Ascending aorta (tissue), 2 donors: ENCODE measurements around the gene PRKAG2. TPM values are rescaled to one million over a fixed set of nuclear protein-coding genes. Genes with fewer than 3 reads are reported as not detected.

Experiments used
- DNase-seq, 2 donors: peaks; one replicate each; pipeline ENCODE4 v3.0.0-alpha.2; 2019; ENCODE audit warnings: low spot score in 2 of 2
- H3K27ac ChIP-seq, 2 donors: fragments of 200-600 bp; sonication (generic); one replicate each; pipeline ENCODE4 v1.5.1; 2016 to 2017; ENCODE audit warnings: mild to moderate bottlenecking in 1 of 2
- H3K27me3 ChIP-seq: fragments of 200-600 bp; sonication (generic); one replicate; pipeline ENCODE4 v1.5.1; 2017
- H3K36me3 ChIP-seq, 2 donors: fragments of 200-600 bp; sonication (generic); one replicate each; pipeline ENCODE4 v1.5.1; 2016
- H3K4me1 ChIP-seq, 2 donors: fragments of 200-600 bp; sonication (generic); one replicate each; pipeline ENCODE4 v1.5.1; 2016 to 2017; ENCODE audit warnings: mild to moderate bottlenecking in 1 of 2
- H3K4me3 ChIP-seq, 2 donors: fragments of 200-600 bp; sonication (generic); one replicate each; pipeline ENCODE4 v1.5.1; 2016 to 2017; ENCODE audit warnings: mild to moderate bottlenecking in 1 of 2
- H3K9me3 ChIP-seq, 2 donors: fragments of 200-600 bp; sonication (generic); one replicate each; pipeline ENCODE4 v1.5.1; 2016
- CTCF ChIP-seq, 3 experiments: fragments of 200-600 bp in 2 of 3; fragments of 450-650 bp in 1 of 3; sonication (generic) in 2 of 3; IDR thresholded peaks; one replicate each; pipeline ENCODE4 v1.5.1; 2016 to 2019; ENCODE audit warnings: antibody characterized with exemption in 3 of 3, mild to moderate bottlenecking in 1 of 3, moderate library complexity in 1 of 3
- intact Hi-C: fragments of 100-400 bp; cut with DNase I; formaldehyde crosslinking; loops from one replicate; pipeline ENCODE4 v1.15.1; 2023
- total RNA-seq: library from RNA; depleted of rRNA; stranded (reverse); fragments of >200 nt; gene quantifications from one replicate; pipeline ENCODE4 v1.1.0, GENCODE V29; 2016

Gene PRKAG2
- total RNA-seq, 1 donor from 2014 or later, result 26.7 TPM

- H3K9me3 ChIP-seq, result no peaks in the 10 kb centered on the region
- no peak for TF ChIP-seq CTCF (IDR thresholded peaks at IDR 0.05)
- intact Hi-C loops, result no loop called here
- no peaks in the 10 kb centered on the region for H3K27me3 ChIP-seq
- H3K4me1 ChIP-seq, result no peaks in the 10 kb centered on the region
- DNase-seq, result no peak
- no peak overlapping the region for H3K27ac ChIP-seq
- peaks cover 0 to 14% of the 10 kb centered on the region in 2 donors for H3K36me3 ChIP-seq
- H3K4me3 ChIP-seq, result no peak overlapping the region
Measured at GRCh38 chr7:151776446-151776845, 100.5 kb downstream of the PRKAG2 start.

DNA sequence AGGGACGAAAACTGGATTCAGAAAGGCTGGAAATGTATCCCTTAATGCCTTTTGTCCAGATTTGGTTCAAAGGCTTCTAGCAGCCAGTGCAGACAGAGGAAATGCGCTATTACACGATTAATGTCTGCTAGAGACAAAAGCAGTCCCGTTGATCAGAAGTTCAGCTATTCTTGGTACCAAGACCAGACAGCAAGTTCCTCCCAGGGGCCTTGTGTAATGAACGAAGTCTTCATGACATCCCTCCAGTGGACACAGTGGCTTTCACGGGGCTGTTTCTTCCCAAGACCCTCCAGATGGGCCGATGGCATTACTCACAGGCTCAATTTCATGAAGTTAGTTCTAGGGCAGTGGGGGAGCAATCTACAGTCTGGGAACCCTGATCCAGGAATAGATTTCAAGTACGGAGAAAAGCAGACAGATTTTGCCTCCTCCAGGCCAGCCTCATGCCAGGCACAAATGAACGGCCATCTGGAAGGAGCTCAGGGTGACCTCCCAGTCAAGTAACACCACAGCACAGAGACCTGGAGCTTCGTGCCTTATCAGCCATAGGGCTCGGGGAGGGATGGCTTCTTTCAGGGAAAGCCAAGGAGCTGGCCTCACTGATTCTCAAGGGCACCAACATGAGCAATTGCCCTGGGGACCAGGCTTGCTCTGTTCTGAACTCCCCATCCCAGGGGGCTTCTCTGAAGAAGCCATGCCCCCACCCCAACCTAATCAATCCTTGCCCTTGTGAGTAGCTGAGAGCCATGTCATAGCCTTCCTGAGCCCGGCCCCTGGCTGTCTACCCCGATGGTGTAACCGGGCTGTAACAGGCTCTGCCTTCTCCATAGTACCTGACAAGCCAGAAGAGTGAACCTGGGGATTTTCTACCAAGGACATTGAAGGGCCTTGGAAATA is 101.1 kb downstream of the PRKAG2 start:
- intact Hi-C loops, result no loop called here
- no peaks in the 10 kb centered on the region for H3K27me3 ChIP-seq
- no peak overlapping the region for H3K27ac ChIP-seq
- TF ChIP-seq CTCF (IDR thresholded peaks at IDR 0.05), result no peak
- H3K4me1 ChIP-seq, result no peaks in the 10 kb centered on the region
- H3K4me3 ChIP-seq, result no peak overlapping the region
- no peaks in the 10 kb centered on the region for H3K9me3 ChIP-seq
- DNase-seq, result no peak
- peaks cover 0 to 12% of the 10 kb centered on the region in 2 donors for H3K36me3 ChIP-seq

DNA sequence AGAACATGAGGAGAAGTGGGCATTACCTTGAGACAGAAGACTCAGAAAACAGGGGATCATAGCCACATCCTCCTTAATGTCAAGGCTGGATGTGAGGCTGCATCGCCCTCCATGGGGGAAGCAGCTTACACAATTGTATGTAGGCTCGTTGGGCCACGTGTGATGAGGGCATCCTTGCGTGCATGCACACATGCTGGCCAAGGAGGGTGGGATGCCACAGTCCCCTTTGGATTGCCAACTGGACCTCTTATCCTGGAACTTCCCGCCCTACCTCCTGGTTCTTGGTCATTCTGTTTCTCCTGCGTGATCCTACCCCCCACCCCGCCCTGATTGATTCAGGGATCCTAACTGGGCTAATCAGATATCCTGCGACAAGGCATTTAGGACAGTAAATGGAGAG is 102.0 kb downstream of the PRKAG2 start:
- Histone ChIP-seq H3K9me3 (no peaks in the 10 kb centered on the region), H3K4me3 (no peak overlapping the region), H3K27me3 (no peaks in the 10 kb centered on the region), H3K36me3 (peaks cover 0 to 4% of the 10 kb centered on the region in 2 donors), H3K27ac (no peak overlapping the region), H3K4me1 (no peaks in the 10 kb centered on the region)
- TF ChIP-seq CTCF (IDR thresholded peaks at IDR 0.05), result no peak
- no peak for DNase-seq
- intact Hi-C loops, result no loop called here

DNA sequence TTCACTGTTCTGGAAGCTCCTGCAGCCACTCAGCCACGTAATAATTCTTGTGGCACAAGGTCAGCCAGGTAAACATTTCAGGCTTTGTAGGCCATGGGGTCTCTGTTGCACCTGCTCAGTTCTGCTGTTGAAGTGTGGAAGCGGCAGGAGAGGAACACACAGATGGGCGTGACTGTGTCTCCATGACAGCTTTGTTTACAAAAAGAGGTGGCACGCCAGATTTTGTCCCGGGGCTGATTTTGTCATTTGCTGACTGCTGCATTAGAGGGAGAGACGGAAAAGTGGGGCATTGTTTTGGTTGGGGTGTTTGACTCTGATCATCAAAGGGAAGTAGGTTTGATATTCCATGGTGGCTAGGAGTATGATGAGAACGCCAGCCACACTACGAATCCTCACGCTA is 103.1 kb downstream of the PRKAG2 start:
- intact Hi-C loops, result no loop called here
- Histone ChIP-seq H3K27me3 (no peaks in the 10 kb centered on the region), H3K4me3 (no peak overlapping the region), H3K9me3 (no peaks in the 10 kb centered on the region), H3K27ac (no peak overlapping the region), H3K4me1 (no peaks in the 10 kb centered on the region), H3K36me3 (no peaks in the 10 kb centered on the region)
- DNase-seq, result no peak
- no peak for TF ChIP-seq CTCF (IDR thresholded peaks at IDR 0.05)

GRCh38 chr7:151770232-151770631 is 106.7 kb downstream of the PRKAG2 start:
- Histone ChIP-seq H3K36me3 (peaks cover 0 to 3% of the 10 kb centered on the region in 2 donors), H3K4me3 (no peak overlapping the region), H3K4me1 (no peaks in the 10 kb centered on the region), H3K27me3 (no peaks in the 10 kb centered on the region), H3K27ac (no peak overlapping the region), H3K9me3 (no peaks in the 10 kb centered on the region)
- DNase-seq, result no peak
- intact Hi-C loops, result no loop called here
- no peak for TF ChIP-seq CTCF (IDR thresholded peaks at IDR 0.05)
